Suprapubic skin (tissue), 3 donors: ENCODE measurements around the gene PTX4.

Experiments used
- CTCF ChIP-seq, 2 donors: fragments of 200-600 bp in 1 of 2; fragments of 450-650 bp in 1 of 2; sonication (generic) in 1 of 2; IDR thresholded peaks; one replicate each; pipeline ENCODE4 v1.5.1; 2016 to 2019; ENCODE audit warnings: antibody characterized with exemption in 2 of 2, mild to moderate bottlenecking in 1 of 2, moderate library complexity in 1 of 2
- EP300 ChIP-seq: sonication (generic); formaldehyde crosslinking; IDR thresholded peaks from one replicate; pipeline ENCODE4 v1.6.1; 2017; ENCODE audit warnings: antibody characterized with exemption

GRCh38 chr16:1532081-1532760, 43.5 kb upstream of the PTX4 start:
- TF ChIP-seq EP300 (no peak), CTCF (IDR thresholded peaks at IDR 0.05) (no peak)
